ENCODE results near the gene MRPL51.

DNA sequence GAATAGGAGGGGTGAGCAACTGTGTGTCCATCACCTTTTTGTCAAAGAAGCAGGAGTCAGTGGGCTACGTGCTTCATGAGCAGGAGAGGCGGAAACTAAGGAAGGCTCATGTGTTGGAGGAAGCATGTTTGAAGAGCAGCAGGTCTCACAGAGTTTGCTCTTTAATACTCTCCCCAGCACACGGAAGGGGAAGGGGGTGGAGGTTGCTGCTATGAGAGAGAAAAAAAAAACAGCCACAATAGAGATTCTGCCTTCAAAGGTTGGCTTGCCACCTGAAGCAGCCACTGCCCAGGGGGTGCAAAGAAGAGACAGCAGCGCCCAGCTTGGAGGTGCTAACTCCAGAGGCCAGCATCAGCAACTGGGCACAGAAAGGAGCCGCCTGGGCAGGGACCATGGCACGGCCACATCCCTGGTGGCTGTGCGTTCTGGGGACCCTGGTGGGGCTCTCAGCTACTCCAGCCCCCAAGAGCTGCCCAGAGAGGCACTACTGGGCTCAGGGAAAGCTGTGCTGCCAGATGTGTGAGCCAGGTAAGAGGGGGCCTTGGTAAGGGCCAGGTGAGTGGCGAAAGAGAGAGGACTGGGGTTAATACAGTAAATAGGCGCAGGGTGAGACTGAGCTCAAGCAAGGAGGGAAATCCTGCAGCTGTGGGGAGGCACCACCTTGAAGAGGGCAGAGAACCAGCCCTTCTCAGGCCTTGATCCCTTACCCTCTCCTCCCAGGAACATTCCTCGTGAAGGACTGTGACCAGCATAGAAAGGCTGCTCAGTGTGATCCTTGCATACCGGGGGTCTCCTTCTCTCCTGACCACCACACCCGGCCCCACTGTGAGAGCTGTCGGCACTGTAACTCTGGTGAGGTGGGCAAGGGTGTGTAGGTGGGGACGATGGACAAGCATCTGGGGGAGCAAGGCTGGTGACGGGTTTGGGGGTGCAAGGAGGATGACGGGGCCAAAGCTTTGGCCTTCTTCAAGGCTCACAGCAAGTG, 48.1 kb downstream of the MRPL51 start, which contains the start of gene CD27:
- TF ChIP-seq EZH2 (IDR thresholded peaks at IDR 0.05; ENCODE audit: insufficient read depth, low read length), result no peak
- TF ChIP-seq, protein P1, sequence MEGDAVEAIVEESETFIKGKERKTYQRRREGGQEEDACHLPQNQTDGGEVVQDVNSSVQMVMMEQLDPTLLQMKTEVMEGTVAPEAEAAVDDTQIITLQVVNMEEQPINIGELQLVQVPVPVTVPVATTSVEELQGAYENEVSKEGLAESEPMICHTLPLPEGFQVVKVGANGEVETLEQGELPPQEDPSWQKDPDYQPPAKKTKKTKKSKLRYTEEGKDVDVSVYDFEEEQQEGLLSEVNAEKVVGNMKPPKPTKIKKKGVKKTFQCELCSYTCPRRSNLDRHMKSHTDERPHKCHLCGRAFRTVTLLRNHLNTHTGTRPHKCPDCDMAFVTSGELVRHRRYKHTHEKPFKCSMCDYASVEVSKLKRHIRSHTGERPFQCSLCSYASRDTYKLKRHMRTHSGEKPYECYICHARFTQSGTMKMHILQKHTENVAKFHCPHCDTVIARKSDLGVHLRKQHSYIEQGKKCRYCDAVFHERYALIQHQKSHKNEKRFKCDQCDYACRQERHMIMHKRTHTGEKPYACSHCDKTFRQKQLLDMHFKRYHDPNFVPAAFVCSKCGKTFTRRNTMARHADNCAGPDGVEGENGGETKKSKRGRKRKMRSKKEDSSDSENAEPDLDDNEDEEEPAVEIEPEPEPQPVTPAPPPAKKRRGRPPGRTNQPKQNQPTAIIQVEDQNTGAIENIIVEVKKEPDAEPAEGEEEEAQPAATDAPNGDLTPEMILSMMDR (IDR thresholded peaks at IDR 0.05; ENCODE audit: insufficient read depth, low read depth, low read length), result no peak

Measured in astrocyte (in vitro differentiated cells and primary cell).